WTC11 (cell line): Measurements from ENCODE around the gene BTBD1.

Experiments
- AFF4 ChIP-seq: sonication (generic); formaldehyde crosslinking; IDR thresholded peaks from 2 replicates; pipeline ENCODE4 v1.8.1; 2023; ENCODE audit warnings: mild to moderate bottlenecking, missing genetic modification reagents, borderline replicate concordance
- CTCF ChIP-seq: fragments of 200-600 bp; IDR thresholded peaks from 2 replicates; pipeline ENCODE4 v1.8.0; 2022; ENCODE audit warnings: antibody characterized with exemption

GRCh38 chr15:83104141-83104540 lies 37.1 kb upstream of the BTBD1 start:
- TF ChIP-seq AFF4 (CRISPR knock-in tag) = no peak
- TF ChIP-seq CTCF = no peak
